22Rv1 (cell line): ENCODE measurements around the gene CERS5.

ENCODE experiments used
- ZFX ChIP-seq: fragments of 450-650 bp; IDR thresholded peaks from 2 replicates; pipeline ENCODE4 v1.6.1; 2017; ENCODE audit warnings: antibody characterized with exemption, borderline replicate concordance
- TF ChIP-seq, protein P1 (sequence below): fragments of 450-650 bp; IDR thresholded peaks from 2 replicates; pipeline ENCODE4 v1.5.1; 2017; ENCODE audit warnings: mild to moderate bottlenecking

DNA sequence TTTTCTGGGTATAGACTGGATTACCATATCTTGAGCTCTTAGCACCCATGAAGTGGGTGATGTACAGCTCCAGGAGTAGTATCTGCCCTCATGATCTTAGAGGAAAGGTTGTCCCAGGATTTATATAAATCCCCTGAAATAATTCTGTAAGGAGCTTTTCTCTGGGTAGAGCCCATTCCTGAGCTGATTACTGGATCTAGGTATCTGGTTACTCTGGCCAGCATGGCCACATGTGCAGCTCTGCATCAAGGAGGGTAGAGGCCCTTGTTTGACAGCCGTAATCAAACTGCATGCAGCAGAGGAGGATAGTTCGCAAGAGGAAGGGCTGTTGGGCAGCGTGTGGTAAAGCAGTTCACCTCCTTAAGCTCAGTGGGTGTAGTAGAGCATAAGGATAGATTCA, 46.6 kb downstream of the CERS5 start:
- TF ChIP-seq, protein P1, sequence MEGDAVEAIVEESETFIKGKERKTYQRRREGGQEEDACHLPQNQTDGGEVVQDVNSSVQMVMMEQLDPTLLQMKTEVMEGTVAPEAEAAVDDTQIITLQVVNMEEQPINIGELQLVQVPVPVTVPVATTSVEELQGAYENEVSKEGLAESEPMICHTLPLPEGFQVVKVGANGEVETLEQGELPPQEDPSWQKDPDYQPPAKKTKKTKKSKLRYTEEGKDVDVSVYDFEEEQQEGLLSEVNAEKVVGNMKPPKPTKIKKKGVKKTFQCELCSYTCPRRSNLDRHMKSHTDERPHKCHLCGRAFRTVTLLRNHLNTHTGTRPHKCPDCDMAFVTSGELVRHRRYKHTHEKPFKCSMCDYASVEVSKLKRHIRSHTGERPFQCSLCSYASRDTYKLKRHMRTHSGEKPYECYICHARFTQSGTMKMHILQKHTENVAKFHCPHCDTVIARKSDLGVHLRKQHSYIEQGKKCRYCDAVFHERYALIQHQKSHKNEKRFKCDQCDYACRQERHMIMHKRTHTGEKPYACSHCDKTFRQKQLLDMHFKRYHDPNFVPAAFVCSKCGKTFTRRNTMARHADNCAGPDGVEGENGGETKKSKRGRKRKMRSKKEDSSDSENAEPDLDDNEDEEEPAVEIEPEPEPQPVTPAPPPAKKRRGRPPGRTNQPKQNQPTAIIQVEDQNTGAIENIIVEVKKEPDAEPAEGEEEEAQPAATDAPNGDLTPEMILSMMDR: no peak
- TF ChIP-seq ZFX: no peak
